Spleen (tissue), 7 donors: ENCODE measurements around the gene ZNF736.

Experiments
- CTCF ChIP-seq, 11 experiments: fragments of 200-600 bp in 7 of 11; fragments of 450-650 bp in 4 of 11; sonication (generic) in 4 of 11; IDR thresholded peaks in 8 of 11; conservative IDR thresholded peaks in 3 of 11; 1 replicate in 7 of 11; 2 replicates in 4 of 11; pipeline versions ENCODE4 v1.4.0 to v1.8.0; 2016 to 2021; ENCODE audit warnings: antibody characterized with exemption in 11 of 11, inconsistent platforms in 4 of 11, mild to moderate bottlenecking in 1 of 11
- POLR2A ChIP-seq, 3 donors: fragments of 450-650 bp; IDR thresholded peaks; one replicate each; pipeline ENCODE4 v1.5.1; 2017; ENCODE audit warnings: antibody characterized with exemption in 3 of 3, mild to moderate bottlenecking in 1 of 3
- donor health status: DM: no; HTN: no; CAD: no; lungs with moderate emphysema.
- donor health status: DM: no; HTN: no; CAD: no.
- donor health status: DM: no; HTN: no; CAD: no.

DNA sequence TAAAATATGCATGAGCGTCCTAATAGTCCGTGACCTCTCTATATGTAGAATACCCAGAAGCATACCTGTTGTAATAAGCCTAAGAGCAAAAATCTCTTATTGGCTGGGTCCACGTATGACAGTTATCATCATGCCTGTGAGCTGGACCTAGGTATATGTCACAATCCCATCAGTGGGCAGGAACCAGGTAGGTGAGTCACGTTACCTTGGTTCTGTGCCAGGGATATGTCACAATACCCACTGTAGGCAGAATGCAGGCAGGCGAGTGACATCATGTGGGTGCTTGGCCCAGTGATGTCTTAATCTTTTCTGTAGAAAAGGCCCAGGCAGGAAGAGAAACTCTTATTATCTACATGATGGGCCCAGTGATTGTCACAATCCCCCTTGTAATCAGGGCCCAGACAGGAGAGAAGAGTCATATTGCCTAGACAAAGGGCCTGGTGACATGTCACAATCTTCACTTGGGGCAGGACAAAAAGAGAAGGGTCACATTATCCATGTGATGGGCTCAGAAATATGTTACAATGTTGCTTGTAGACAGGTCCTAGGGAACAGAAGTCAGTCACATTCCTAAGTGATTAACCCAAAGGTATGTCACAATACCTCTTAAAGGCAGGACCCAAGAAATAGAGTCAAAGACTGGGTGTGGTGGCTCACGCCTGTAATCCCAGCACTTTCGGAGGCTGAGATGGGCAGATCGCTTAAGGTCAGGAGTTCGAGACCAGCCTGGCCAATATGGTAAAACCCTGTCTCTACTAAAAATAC is 12.9 kb upstream of the ZNF736 start:
- TF ChIP-seq POLR2A (IDR thresholded peaks at IDR 0.05): no peak
- no peak for TF ChIP-seq CTCF (IDR thresholded peaks at IDR 0.05 in 8 of 11, conservative IDR thresholded peaks at IDR 0.05 in 3 of 11)
